OCI-LY7 (cell line): ENCODE measurements around the gene BCAT1.
"Not testable (repeated sequence)": the region's sequence is repeated elsewhere in the genome, so short reads cannot be mapped to it uniquely, and the experiment has no call there.

Source experiments
- EZH2phosphoT487 ChIP-seq: fragments of 200-600 bp; sonication (generic); IDR thresholded peaks from 2 replicates; pipeline ENCODE4 v1.6.1; 2018; ENCODE audit warnings: low read depth, borderline replicate concordance, mild to moderate bottlenecking, mixed run types, antibody characterized with exemption, low read length, moderate library complexity, mixed read lengths
- TF ChIP-seq, protein P1 (sequence below): fragments of 200-600 bp; sonication (generic); conservative IDR thresholded peaks from 2 replicates; pipeline ENCODE4 v1.5.1; 2014; ENCODE audit warnings: mild to moderate bottlenecking, antibody characterized with exemption, low read length, moderate library complexity, mixed read lengths

DNA sequence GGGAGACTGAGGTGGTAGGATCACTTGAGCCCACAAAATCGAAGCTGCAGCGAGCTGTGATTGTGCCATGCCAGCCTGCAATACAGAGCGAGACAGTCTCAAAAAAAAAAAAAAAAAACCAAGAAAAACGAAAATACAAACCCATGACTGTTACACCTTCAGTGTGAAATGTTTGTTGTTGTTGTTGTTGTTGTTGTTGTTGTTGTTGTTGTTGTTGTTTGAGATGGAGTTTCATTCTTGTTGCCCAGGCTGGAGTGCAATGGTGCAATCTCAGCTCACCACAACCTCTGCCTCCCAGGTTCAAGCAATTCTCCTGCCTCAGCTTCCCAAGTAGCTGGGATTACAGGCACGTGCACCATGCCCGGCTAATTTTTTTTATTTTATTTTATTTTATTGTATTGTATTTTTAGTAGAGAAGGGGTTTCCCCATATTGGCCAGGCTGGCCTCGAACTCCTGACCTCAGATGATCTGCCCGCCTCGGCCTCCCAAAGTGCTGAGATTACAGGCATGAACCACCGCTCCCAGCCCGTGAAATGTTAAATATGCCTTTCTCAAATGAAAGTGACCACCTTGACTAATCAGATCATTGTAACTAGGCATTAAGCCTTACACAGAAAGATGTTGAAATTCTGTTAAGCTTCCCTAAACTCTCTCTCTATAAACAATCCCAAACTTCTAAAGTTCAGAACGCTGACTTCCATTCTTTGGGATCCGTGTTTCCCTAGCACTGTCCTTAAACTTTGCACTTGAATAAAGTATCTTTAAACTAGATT is 20.2 kb downstream of the BCAT1 start:
- TF ChIP-seq, protein P1, sequence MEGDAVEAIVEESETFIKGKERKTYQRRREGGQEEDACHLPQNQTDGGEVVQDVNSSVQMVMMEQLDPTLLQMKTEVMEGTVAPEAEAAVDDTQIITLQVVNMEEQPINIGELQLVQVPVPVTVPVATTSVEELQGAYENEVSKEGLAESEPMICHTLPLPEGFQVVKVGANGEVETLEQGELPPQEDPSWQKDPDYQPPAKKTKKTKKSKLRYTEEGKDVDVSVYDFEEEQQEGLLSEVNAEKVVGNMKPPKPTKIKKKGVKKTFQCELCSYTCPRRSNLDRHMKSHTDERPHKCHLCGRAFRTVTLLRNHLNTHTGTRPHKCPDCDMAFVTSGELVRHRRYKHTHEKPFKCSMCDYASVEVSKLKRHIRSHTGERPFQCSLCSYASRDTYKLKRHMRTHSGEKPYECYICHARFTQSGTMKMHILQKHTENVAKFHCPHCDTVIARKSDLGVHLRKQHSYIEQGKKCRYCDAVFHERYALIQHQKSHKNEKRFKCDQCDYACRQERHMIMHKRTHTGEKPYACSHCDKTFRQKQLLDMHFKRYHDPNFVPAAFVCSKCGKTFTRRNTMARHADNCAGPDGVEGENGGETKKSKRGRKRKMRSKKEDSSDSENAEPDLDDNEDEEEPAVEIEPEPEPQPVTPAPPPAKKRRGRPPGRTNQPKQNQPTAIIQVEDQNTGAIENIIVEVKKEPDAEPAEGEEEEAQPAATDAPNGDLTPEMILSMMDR = not testable (repeated sequence)
- not testable (repeated sequence) for TF ChIP-seq EZH2phosphoT487
